HG03558 (cell line): ENCODE measurements around the gene MEGF10.

ENCODE experiments used
- ATAC-seq: cut with Tn5 transposase; IDR thresholded peaks from one replicate; pipeline ENCODE4 v1.9.1; 2021; ENCODE audit warnings: moderate number of reproducible peaks; ENCODE audit not compliant: unreplicated experiment; ENCODE audit errors: extremely low read depth

The MEGF10 gene

DNA sequence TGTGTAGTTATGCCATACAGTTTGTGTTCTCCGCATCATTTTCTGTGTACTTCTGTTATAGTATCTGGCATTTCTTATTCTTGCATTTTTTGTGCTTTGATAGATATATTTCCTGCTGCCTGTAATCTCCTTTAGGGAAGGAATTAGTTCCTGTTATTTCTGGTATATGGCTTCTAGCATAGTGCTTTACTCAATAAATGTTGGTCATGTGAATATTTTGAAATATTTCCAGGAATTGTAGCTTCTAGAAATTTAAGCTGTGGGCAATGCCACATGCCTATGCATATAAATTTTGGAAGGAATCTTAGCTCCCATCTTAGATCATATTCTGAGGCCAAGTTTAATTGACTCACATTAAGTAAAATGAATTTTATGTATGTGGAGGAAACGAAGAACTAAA lies 215.3 kb downstream of the MEGF10 start:
- ATAC-seq, result no peak

DNA sequence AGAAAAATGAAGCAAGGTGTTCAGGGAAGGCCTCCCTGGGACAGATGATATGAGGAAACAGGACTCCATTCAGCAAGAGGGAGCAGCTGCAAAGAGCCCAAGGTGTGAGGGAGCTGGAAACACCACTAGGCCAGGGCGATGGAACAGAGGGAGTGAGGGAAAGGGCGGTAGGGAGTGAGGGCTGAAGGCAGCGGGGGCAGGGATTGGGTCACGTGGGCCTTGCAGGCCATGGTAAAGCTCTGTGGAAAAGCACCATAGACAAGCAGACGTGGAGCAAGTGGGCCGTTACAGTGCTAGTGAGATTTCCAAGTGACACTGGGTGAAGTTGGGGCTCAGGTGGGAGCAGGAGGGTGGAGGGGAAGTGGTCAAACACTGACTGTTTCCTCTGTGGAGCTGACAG lies 216.0 kb downstream of the MEGF10 start:
- no peak for ATAC-seq

DNA sequence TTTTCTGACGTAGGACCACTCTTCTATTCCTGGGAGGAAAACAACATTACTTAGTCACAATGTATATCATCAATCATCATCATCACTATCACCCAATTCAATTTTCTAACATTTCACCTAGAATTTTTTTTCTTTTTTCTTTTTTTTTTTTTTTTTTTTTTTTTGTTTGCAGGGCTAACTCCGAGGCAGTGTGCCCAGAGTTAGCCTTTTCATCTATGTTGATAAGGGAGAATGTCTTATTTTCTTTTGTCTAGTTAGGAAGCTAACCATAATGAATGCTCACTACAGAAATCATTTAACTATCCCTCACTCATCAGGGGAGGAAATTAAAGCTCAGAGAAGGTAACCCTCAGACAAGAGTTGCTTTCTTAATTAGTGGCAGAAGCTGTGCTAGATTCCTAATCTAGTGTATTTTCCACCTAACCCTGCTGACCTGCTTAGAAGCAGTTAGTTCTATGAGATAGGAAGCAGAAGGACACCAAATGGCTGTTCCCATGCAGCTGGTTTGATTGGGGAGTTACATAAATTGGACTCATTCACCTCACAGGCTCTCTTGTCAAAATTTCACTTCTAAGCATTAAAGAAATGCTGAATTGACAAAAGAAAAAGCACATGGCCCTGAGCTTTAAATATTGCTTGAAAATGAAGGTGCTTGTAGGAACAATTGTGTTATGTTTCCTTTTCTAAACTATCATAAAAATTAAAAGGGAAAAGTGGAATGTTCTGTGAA lies 218.2 kb downstream of the MEGF10 start:
- no peak for ATAC-seq
